ENCODE data around the gene ITPKB. TPM values are rescaled to one million over a fixed set of nuclear protein-coding genes. Genes with fewer than 3 reads are reported as not detected.

Gene ITPKB
- total RNA-seq, 2 experiments from 2014 or later, result 47.0 to 47.4 TPM

DNA sequence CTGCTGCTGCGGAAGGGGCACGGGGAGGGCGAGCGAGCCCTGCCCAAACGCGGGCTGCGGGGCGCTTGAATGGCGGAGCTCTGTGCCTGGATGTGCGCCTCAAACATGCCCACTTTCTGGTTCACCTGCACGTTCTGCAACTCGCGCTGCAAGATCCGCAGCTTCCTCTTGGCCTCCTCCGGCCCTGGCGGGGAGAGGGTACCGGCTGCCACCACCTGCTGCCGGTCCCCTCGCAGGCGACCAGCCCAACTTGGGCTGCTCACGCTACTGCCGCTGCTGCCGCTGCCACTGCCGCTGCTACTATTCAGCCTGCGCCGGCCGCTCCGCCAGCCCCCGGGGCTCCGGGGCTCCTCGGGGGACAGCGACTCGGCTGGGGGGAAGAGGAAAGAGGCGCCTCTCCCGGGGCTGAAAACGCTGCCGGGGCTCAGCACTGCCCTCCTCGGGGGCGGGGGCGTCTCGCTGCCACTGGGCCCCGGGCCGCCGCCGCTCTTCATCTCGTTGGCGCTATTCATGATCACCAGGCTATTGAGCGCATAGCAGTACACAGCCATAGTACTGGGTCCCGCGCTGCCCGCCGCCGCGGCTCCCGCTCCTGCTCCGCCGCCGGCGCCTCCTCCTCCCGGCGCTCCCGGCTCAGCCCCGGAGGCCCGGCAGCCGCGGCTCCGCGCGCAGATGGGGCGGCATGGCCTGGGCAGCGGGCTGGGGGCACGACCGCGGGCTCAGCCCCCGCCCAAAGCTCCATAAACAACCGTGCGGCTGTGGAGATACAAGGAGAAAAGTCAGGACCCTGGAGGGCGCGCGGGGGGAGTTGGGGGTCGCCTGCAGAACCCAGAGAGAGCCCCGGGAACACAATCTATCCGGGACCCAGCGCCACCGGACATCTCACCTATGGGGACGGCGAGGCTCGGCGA lies 1.9 kb downstream of the ITPKB start:
- POLR2A ChIA-PET, result interaction anchor here (0.9 to 2.6 kb wide), 9 partner anchors 25 to 146 kb away, joined by 3 to 11 read pairs (median 5); no protein-coding TSS in a partner anchor

DNA sequence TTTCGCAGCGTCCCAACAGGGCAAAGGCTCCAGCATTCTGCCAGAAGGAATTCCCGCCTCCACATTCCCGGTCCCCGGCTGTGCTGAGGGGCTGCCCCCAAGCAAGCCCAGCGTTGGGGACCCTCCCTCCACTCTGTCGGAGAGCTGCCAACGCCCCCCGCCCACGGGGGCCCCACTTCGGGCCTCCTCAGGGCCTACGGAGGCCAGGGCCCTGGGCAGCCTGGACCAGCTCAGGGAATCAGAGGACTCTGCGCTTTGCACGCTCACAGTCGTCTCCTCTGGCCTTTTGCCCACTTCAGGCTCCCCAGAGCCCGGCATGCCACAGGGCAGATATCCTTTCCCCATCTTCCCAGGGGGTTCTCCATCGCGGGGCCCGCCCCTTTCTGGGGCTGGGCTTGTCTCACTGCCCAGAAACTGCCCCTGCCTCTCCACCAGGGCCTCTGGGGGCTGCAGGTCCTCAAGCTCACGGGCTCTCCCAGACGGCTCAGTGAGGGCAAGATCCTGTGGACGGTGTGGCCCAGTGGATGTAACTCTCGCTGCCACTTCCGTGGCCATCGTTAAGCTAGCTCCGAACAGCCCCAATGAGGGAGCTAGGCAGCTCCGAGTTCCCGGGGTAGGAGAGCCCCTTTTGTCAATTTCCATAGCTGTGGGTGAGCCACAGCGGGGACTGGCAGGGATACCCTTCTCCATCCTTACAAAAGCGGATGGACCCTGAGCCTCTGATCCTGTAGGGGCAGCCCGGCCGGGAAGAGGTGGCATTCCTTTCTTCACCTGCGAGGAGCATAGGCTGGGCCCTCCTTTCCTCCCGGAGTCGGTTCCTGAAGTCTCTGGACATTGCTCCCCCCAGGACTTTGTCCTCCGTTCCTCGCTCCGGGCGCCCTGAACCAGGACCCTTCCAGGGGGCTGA lies 2.8 kb downstream of the ITPKB start:
- ATAC-seq (peak; percentile 1), DNase-seq (no peak)
- H3K27me3 Mint-ChIP-seq (ENCODE audit: low read depth), result no peaks in the 10 kb centered on the region
- no peaks in the 10 kb centered on the region for H3K9me3 Mint-ChIP-seq (ENCODE audit: insufficient read depth)
- H3K4me1 Mint-ChIP-seq (ENCODE audit: low read depth), result peaks cover 65% of the 10 kb centered on the region
- H3K27ac Mint-ChIP-seq, result peak overlapping the region; percentile 75
- ChIA-PET CTCF (interaction anchor here (0.8 to 9.0 kb wide), 10 partner anchors 12 to 110 kb away, joined by 3 to 89 read pairs (median 6); no protein-coding TSS in a partner anchor), POLR2A (interaction anchor here (0.6 to 2.4 kb wide), 8 partner anchors 24 to 147 kb away, joined by 3 to 7 read pairs (median 4); no protein-coding TSS in a partner anchor)
- H3K4me3 Mint-ChIP-seq, result peak overlapping the region; percentile 91
- peaks cover 53% of the 10 kb centered on the region for H3K36me3 Mint-ChIP-seq (ENCODE audit: low read depth)

More for the DNA sequence above, 1.9 kb downstream of the ITPKB start:
- Mint-ChIP-seq H3K27ac (peak overlapping the region; percentile 90), H3K9me3 (ENCODE audit: insufficient read depth) (no peaks in the 10 kb centered on the region), H3K4me3 (peak overlapping the region; percentile 91), H3K4me1 (ENCODE audit: low read depth) (peaks cover 56% of the 10 kb centered on the region), H3K27me3 (ENCODE audit: low read depth) (no peaks in the 10 kb centered on the region), H3K36me3 (ENCODE audit: low read depth) (peaks cover 45% of the 10 kb centered on the region)
- ATAC-seq, result peak; percentile 43
- DNase-seq, result peak; percentile 69
- CTCF ChIA-PET, result interaction anchor here (0.8 to 9.0 kb wide), 12 partner anchors 7 to 104 kb away, joined by 3 to 89 read pairs (median 6); no protein-coding TSS in a partner anchor

DNA sequence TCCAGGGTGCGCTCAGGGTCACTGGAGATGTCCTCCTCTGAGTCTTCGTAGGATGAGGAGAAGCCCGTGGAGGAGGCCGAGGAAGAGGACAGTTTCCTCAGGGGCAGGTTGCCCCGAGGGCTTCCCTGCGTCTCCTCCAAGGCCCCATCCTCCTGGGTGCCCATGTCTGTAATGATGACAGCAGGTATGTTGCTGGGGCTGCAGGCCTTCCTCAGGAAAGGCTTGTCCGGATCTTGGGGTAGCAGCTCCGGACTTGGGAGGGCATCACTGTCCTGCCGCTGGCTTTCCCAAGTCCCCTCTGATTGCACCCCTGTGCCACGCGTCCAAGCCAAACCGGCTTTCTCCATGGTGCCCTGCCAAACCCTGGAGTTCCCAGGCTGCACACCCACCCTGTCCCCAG lies 3.5 kb downstream of the ITPKB start:
- H3K4me3 Mint-ChIP-seq, result peak overlapping the region; percentile 91
- no peaks in the 10 kb centered on the region for H3K9me3 Mint-ChIP-seq (ENCODE audit: insufficient read depth)
- H3K4me1 Mint-ChIP-seq (ENCODE audit: low read depth), result peaks cover 67% of the 10 kb centered on the region
- H3K27ac Mint-ChIP-seq, result peak overlapping the region; percentile 71
- no peak for DNase-seq
- no peaks in the 10 kb centered on the region for H3K27me3 Mint-ChIP-seq (ENCODE audit: low read depth)
- ChIA-PET POLR2A (interaction anchor here (1.2 to 2.4 kb wide), 4 partner anchors 58 to 147 kb away, joined by 3 to 7 read pairs (median 5); no protein-coding TSS in a partner anchor), CTCF (interaction anchor here (1.2 to 9.0 kb wide), 5 partner anchors 13 to 109 kb away, joined by 3 to 89 read pairs (median 6); no protein-coding TSS in a partner anchor)
- ATAC-seq, result no peak
- peaks cover 59% of the 10 kb centered on the region for H3K36me3 Mint-ChIP-seq (ENCODE audit: low read depth)

DNA sequence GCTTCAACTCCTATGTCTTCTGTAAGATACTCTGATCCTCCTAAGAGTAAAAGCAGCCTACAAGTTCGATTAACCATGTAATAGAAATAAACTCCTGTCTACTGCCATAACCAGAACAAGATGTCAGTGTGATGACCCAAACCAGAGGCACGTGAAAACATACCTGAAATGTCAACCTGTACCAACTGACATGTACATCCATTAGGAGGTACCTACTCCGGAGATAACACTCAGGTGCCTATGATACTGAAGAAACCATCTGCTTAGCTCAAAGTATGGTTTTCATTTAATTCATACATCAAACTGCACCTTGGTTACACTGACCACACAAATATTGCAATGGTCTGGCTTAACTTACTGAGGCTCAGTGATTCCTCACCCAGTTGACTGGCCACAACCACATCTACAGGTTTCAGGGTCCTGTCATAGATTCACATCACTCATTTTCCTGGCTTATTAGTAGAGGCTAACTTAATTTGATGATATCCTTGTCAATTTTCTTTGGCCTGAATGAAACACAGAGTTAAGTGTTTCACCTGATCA lies 4.4 kb downstream of the ITPKB start:
- ATAC-seq (no peak), DNase-seq (no peak)
- H3K4me1 Mint-ChIP-seq (ENCODE audit: low read depth), result peaks cover 69% of the 10 kb centered on the region
- POLR2A ChIA-PET, result interaction anchor here (1.0 to 1.6 kb wide), 3 partner anchors 23 to 82 kb away, joined by 3 to 5 read pairs (median 4); no protein-coding TSS in a partner anchor
- H3K27ac Mint-ChIP-seq, result peak overlapping the region; percentile 31
- CTCF ChIA-PET, result interaction anchor here (1.0 to 9.0 kb wide), 11 partner anchors 10 to 108 kb away, joined by 3 to 89 read pairs (median 6); no protein-coding TSS in a partner anchor
- H3K4me3 Mint-ChIP-seq, result peak overlapping the region; percentile 91
- H3K9me3 Mint-ChIP-seq (ENCODE audit: insufficient read depth), result no peaks in the 10 kb centered on the region
- H3K27me3 Mint-ChIP-seq (ENCODE audit: low read depth), result no peaks in the 10 kb centered on the region
- H3K36me3 Mint-ChIP-seq (ENCODE audit: low read depth), result peaks cover 68% of the 10 kb centered on the region

DNA sequence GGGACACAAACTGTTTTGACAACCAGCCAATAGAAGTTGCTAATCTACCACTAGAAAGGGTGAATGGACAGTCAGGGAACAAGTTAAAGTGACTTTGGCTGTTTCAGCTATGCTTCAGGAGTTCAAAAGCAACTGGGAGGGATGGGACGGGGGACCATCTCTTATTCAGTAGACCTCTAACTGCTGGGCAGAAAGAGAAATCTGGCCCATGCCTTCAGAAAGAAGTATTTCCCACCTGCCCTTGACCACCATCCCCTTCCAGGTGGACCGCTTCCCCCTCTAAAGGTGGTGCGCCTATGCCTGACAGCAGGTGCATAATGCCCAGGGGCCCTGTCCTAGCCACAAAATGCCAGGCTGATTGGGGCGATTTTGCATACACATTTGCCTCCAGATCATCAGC lies 5.2 kb downstream of the ITPKB start:
- no peaks in the 10 kb centered on the region for H3K9me3 Mint-ChIP-seq (ENCODE audit: insufficient read depth)
- H3K27me3 Mint-ChIP-seq (ENCODE audit: low read depth), result no peaks in the 10 kb centered on the region
- peak overlapping the region; percentile 68 for H3K27ac Mint-ChIP-seq
- CTCF ChIA-PET, result interaction anchor here (1.0 to 9.0 kb wide), 12 partner anchors 10 to 108 kb away, joined by 3 to 89 read pairs (median 5); no protein-coding TSS in a partner anchor
- ATAC-seq, result no peak
- H3K4me3 Mint-ChIP-seq, result peak overlapping the region; percentile 91
- POLR2A ChIA-PET, result interaction anchor here (1.0 to 1.6 kb wide), 3 partner anchors 46 to 94 kb away, joined by 4 to 5 read pairs (median 4); no protein-coding TSS in a partner anchor
- peaks cover 72% of the 10 kb centered on the region for H3K4me1 Mint-ChIP-seq (ENCODE audit: low read depth)
- H3K36me3 Mint-ChIP-seq (ENCODE audit: low read depth), result peaks cover 74% of the 10 kb centered on the region
- DNase-seq, result no peak

DNA sequence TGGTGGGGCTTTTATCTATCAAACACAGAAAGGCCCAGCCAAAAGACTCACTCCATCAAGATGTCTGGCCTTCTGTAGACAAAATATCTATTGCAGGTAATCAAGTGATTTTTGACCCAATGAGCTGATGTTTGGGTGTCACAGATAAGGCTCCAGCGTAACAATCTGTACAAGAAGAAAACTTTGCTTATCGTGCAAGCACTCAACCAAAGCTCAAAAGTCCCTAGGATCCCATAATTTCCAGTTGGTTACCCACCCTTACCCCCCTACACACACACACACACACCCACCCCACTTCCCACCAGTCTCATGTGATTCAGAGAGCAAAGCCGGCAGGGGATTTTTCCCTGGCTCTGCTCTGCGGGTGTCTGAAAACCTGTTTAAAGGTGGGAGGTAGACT lies 5.8 kb downstream of the ITPKB start:
- no peaks in the 10 kb centered on the region for H3K9me3 Mint-ChIP-seq (ENCODE audit: insufficient read depth)
- peaks cover 80% of the 10 kb centered on the region for H3K36me3 Mint-ChIP-seq (ENCODE audit: low read depth)
- no peaks in the 10 kb centered on the region for H3K27me3 Mint-ChIP-seq (ENCODE audit: low read depth)
- H3K27ac Mint-ChIP-seq, result peak overlapping the region; percentile 68
- peak overlapping the region; percentile 91 for H3K4me3 Mint-ChIP-seq
- peaks cover 78% of the 10 kb centered on the region for H3K4me1 Mint-ChIP-seq (ENCODE audit: low read depth)
- no peak for DNase-seq
- POLR2A ChIA-PET, result interaction anchor here (1.0 to 1.6 kb wide), 3 partner anchors 45 to 95 kb away, joined by 4 to 5 read pairs (median 4); no protein-coding TSS in a partner anchor
- CTCF ChIA-PET, result interaction anchor here (1.1 to 9.0 kb wide), 6 partner anchors 14 to 107 kb away, joined by 3 to 89 read pairs (median 10); no protein-coding TSS in a partner anchor
- ATAC-seq, result no peak

DNA sequence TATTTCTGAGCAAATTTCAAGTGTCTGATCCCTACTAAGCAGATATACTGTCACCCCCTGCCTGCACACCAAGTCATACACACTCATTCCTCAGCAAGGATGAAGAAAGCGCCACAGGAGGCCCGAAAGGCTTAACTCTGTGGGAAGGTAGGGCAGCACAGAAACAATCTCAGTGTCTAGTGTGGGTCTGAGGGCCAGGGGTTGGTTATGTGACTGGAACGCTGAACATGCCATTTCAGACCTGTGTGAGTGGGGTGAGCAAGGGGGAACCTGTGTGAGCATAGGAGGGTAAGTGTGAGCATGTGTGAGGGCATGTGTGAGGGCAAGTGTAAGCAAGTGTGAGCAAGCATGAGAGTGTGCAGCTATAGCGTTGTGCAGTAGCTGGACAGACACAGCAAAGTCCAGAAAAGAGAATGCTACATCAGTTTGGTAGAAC lies 6.2 kb downstream of the ITPKB start:
- no peak for DNase-seq
- peaks cover 82% of the 10 kb centered on the region for H3K4me1 Mint-ChIP-seq (ENCODE audit: low read depth)
- peaks cover 84% of the 10 kb centered on the region for H3K36me3 Mint-ChIP-seq (ENCODE audit: low read depth)
- peak overlapping the region; percentile 68 for H3K27ac Mint-ChIP-seq
- ATAC-seq, result no peak
- ChIA-PET POLR2A (interaction anchor here (1.0 to 1.6 kb wide), 2 partner anchors 45 to 80 kb away, joined by 4 to 5 read pairs; no protein-coding TSS in a partner anchor), CTCF (interaction anchor here (1.1 to 9.0 kb wide), 6 partner anchors 14 to 107 kb away, joined by 3 to 89 read pairs (median 10); no protein-coding TSS in a partner anchor)
- no peaks in the 10 kb centered on the region for H3K9me3 Mint-ChIP-seq (ENCODE audit: insufficient read depth)
- peak overlapping the region; percentile 91 for H3K4me3 Mint-ChIP-seq
- no peaks in the 10 kb centered on the region for H3K27me3 Mint-ChIP-seq (ENCODE audit: low read depth)

DNA sequence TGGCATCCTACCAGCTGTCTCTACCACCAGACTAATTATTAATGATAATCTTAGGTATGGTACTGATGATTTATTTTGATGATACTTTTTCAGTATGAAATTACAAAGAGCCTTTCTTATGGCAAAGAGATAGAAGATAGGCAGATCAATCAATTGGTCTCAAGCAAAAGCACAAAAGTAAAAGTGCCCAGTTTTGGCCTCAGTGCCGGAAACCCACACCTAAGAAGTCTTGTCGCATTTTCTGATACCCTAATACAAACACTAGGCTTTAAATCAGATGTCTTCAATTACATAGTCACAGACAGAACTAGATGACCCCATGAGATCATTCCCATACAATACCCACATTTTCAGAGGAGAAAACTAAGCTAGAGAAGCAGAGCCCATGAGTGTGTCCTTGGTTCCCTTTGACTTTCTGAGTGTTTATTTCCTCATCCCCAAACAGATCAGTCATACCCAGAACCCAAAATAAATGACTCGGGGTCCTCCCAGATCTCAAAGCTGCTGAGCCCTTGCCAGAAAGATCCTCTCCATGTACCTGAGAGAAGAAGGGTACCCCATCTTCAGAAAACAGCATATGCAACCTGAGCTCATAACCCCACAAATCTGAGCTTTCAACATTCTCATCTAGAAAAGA lies 7.7 kb downstream of the ITPKB start:
- Mint-ChIP-seq H3K4me3 (peak overlapping the region; percentile 91), H3K27me3 (ENCODE audit: low read depth) (no peaks in the 10 kb centered on the region), H3K9me3 (ENCODE audit: insufficient read depth) (no peaks in the 10 kb centered on the region), H3K4me1 (ENCODE audit: low read depth) (peaks cover 95% of the 10 kb centered on the region), H3K27ac (peak overlapping the region; percentile 90), H3K36me3 (ENCODE audit: low read depth) (peaks cover 94% of the 10 kb centered on the region)
- ChIA-PET CTCF (interaction anchor here (1.2 to 9.0 kb wide), 11 partner anchors 9 to 323 kb away, joined by 3 to 89 read pairs (median 5); partner anchors contain the start of gene PARP1), POLR2A (interaction anchor here (0.8 to 2.4 kb wide), 5 partner anchors 9 to 49 kb away, joined by 3 to 9 read pairs (median 3); no protein-coding TSS in a partner anchor)
- DNase-seq (no peak), ATAC-seq (no peak)

DNA sequence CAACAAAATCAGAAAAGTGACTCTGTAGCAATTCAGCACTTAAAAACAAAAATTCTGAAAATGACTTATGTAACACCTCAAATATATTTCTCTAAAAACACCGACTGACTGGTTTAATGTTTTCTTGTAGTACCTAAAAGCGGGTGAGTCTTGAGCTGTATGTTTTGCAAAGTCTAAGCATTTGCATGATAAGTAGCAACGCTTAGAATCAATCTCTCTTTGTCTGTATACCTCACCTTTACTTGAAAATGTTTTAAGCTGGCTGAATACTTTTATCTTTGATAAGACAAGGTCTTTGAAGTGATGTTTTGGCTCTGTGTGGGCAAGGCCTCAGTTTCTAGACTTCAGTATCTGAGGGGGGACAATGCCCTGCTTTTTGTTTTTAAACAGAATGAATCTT lies 8.2 kb downstream of the ITPKB start:
- Mint-ChIP-seq H3K4me3 (peak overlapping the region; percentile 91), H3K27me3 (ENCODE audit: low read depth) (no peaks in the 10 kb centered on the region), H3K4me1 (ENCODE audit: low read depth) (peaks cover 96% of the 10 kb centered on the region), H3K9me3 (ENCODE audit: insufficient read depth) (no peaks in the 10 kb centered on the region), H3K27ac (peak overlapping the region; percentile 90), H3K36me3 (ENCODE audit: low read depth) (peaks cover 92% of the 10 kb centered on the region)
- no peak for DNase-seq
- POLR2A ChIA-PET, result interaction anchor here (0.6 to 2.4 kb wide), 6 partner anchors 15 to 49 kb away, joined by 3 to 9 read pairs (median 5); no protein-coding TSS in a partner anchor
- no peak for ATAC-seq
- CTCF ChIA-PET, result interaction anchor here (1.2 to 9.0 kb wide), 14 partner anchors 7 to 323 kb away, joined by 3 to 89 read pairs (median 5); partner anchors contain the start of genes ITPKB and PARP1

DNA sequence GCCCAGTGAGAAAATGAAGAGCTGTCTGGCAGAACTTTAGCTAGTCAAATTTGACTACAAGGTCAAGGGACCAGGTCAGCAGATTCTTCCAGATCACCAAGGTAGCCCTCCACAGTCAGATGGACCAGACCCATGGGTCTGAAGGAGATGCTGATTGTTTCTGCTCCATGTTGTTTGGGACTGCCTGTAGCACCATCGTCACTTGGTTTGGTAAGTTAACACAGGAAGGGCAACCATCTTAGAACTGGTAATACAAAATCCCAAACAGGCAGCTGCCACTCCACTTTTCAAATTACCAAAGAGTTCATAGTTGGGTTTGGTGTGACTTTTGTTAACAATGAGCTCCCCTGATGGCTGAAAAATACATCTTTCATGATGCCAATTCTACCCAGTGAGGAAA lies 9.0 kb downstream of the ITPKB start:
- Mint-ChIP-seq H3K4me1 (ENCODE audit: low read depth) (peaks cover 96% of the 10 kb centered on the region), H3K36me3 (ENCODE audit: low read depth) (peaks cover 92% of the 10 kb centered on the region), H3K9me3 (ENCODE audit: insufficient read depth) (no peaks in the 10 kb centered on the region), H3K27ac (peak overlapping the region; percentile 90), H3K27me3 (ENCODE audit: low read depth) (no peaks in the 10 kb centered on the region), H3K4me3 (peak overlapping the region; percentile 91)
- ChIA-PET CTCF (interaction anchor here (0.7 to 9.0 kb wide), 12 partner anchors 8 to 322 kb away, joined by 3 to 89 read pairs (median 4); partner anchors contain the start of genes ITPKB and PARP1), POLR2A (interaction anchor here (0.6 to 2.4 kb wide), 3 partner anchors 14 to 27 kb away, joined by 6 to 9 read pairs (median 7); no protein-coding TSS in a partner anchor)
- DNase-seq (no peak), ATAC-seq (no peak)
